GM20000 (cell line): ENCODE measurements around the gene XXYLT1.

Experiments used
- DNase-seq: peaks from one replicate; pipeline ENCODE4 v3.0.0; 2012; ENCODE audit warnings: low spot score
- CTCF ChIP-seq: IDR thresholded peaks from 2 replicates; pipeline ENCODE4 v1.5.1; 2012; ENCODE audit warnings: mild to moderate bottlenecking, control low read depth; ENCODE audit errors: extremely low read depth, missing control alignments

XXYLT1 gene

GRCh38 chr3:195207731-195208130 is 63.2 kb downstream of the XXYLT1 start:
- TF ChIP-seq CTCF = no peak
- DNase-seq = no peak

GRCh38 chr3:195207056-195207455 is 63.9 kb downstream of the XXYLT1 start:
- TF ChIP-seq CTCF = no peak

DNA sequence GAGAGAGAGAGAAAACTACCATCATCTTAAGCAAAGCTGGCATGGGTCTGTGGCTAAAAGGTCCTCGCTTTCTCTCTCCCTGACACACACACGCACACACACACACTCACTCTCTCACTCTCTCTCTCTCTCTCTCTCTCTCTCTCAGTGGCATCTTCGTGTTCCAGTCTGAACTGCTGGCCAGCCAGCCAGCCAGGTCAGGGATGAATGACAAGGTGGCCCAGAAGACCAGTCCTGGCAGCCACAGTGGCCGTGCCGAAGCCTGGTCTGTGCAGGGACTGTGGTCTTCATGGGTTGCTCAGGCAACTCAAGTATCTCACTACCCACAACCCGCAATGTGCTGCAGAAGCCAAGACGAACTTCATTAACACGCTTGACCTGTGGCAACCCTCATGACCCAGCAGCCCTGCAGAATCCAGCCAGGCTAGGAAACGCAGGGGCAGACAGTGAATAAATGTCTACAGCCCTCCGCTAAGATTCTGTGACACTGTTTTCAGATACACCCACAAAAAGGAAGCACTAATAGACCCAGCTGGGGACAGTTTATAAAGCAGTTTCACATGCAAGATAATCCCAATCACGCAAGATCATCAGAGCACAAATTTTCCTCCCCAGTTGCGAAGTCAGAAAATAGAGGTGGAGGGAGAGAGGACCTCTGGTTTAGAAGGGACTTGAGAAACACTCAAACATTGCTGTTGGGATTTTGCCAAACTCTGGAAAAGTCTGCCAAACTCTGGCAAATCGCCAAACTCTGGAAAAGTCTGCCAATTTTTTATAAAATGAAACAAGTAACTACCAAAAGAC is 66.4 kb downstream of the XXYLT1 start:
- no peak for TF ChIP-seq CTCF
- peak; percentile 29 for DNase-seq

More at GRCh38 chr3:195207056-195207455, 63.9 kb downstream of the XXYLT1 start:
- DNase-seq = no peak

DNA sequence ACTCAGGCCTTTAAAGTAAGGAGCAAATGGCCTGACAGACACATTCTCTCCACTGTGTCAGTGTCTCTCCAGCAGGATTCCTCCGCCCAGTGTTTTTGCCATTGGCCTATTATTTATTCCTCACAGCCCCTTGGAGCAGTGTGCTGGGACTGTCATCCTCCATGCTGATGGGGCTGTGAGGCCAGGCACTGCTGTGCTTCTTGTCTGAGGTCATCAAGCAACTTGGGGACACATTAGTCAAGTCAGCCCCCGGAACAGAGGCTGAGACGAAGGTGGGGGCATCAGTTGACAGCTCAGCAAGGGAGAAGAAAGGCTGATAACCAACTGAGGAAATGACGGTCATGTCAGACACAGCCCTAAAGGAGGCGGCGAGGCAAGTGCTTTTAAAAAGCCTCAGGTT is 67.4 kb downstream of the XXYLT1 start:
- TF ChIP-seq CTCF = no peak
- DNase-seq = no peak

DNA sequence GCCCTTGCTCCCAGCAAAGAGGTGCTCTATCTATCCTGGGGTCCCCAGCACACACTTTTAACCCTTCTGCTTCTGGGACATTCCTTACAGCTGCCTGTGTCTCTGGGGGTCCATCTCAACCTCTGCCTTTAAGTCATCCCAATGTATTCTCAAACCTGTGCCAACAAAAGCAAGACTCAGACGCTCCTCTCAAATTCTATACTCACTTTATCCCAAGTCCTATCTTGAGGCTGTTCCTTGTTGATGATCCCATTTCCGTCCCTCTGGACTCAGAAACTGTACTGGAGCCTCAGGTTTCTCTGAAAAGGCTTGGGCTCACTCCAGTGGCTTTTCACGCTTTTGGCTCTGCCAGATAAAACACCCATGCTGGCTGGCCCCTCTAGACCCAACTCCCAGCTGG is 69.7 kb downstream of the XXYLT1 start:
- no peak for TF ChIP-seq CTCF

GRCh38 chr3:195200010-195200822 is 70.7 kb downstream of the XXYLT1 start:
- no peak for TF ChIP-seq CTCF
- DNase-seq = no peak

More for the DNA sequence above, 69.7 kb downstream of the XXYLT1 start:
- no peak for DNase-seq
